ENCODE measurements around the gene SHISA5.
A peak's percentile ranks its signal among the peaks of the same experiment; 100 is the strongest.

DNA sequence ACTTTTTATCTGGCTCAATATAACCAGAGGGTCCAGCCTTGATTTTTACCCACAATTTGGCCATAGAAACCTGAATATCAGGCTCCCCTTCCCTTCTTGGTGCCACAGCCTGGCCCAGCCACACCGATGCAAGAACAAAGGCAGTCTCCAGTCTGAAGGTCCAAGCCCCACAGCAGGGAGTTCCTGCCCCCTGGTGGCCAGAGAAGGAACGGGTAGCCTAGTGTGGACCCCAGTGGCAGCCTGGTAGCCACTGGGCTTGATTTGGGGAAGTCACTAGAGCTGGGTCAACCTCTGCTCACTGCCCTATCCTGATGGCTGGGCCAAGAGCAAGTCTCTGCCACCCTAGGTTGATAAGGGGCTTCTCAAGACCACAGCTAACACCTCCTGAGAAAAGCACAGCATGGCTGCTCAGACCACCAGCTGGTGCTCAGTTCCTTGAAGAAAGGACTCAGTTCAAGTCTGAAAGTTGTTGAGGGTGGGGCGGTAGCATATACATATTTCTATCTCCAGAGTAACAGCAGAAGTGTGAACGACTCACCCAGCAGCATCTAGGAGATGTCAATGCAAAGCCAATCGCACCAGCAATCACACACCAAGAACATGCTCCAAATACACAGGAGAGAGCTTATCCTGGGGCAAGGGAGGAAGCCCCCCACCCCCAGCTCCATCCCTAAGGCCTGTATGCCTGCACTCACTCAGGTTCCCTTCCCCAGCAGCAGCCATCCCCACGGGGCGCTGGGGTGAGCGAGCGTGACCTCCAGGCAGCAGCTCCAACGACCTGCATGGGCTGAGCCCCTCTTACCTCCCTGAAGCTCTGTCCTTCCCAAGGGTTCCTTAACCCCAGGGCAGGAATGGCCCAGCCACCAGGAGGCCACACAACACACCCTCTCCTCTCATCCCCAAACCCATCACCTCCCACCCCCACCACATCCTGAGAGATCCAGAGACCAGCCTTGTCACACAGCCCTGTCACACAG, 45.0 kb upstream of the SHISA5 start:
- TF ChIP-seq POLR2AphosphoS5 (IDR thresholded peaks at IDR 0.05) = peak; percentile 53
- TF ChIP-seq, protein P1, sequence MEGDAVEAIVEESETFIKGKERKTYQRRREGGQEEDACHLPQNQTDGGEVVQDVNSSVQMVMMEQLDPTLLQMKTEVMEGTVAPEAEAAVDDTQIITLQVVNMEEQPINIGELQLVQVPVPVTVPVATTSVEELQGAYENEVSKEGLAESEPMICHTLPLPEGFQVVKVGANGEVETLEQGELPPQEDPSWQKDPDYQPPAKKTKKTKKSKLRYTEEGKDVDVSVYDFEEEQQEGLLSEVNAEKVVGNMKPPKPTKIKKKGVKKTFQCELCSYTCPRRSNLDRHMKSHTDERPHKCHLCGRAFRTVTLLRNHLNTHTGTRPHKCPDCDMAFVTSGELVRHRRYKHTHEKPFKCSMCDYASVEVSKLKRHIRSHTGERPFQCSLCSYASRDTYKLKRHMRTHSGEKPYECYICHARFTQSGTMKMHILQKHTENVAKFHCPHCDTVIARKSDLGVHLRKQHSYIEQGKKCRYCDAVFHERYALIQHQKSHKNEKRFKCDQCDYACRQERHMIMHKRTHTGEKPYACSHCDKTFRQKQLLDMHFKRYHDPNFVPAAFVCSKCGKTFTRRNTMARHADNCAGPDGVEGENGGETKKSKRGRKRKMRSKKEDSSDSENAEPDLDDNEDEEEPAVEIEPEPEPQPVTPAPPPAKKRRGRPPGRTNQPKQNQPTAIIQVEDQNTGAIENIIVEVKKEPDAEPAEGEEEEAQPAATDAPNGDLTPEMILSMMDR (IDR thresholded peaks at IDR 0.05) = peak in 3 of 4 experiments; percentile 96
- no peak for TF ChIP-seq POLR2A (IDR thresholded peaks at IDR 0.05)
- TF ChIP-seq EP300 (IDR thresholded peaks at IDR 0.05) = no peak
